ENCODE data around the gene GJA3. TPM values are rescaled to one million over a fixed set of nuclear protein-coding genes. Genes with fewer than 3 reads are reported as not detected.

The GJA3 gene
- total RNA-seq, 1 experiment from 2014 or later, result 0.92 TPM

DNA sequence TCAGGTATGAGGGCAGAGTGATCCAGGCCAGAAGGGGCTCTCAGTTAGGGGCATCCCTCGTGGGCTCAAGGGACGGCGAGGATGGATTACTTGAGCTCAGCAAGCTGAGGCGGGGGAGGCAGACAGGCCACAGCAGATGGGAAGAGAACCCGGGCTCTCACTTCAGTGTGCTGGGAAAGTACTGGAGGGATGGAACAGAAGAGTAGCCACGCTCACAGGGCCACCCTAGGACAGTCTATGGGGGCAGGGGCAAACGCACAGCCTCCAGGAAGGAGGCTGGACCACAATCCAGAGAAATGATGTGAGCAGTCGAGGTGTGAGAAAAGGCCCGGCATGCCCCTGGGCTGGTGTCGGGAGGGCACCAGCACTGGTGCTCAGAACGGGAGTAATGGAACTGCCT is 9.2 kb downstream of the GJA3 start:
- peaks cover 2 to 6% of the 10 kb centered on the region in 2 experiments; a peak in 3 of 4 replicates for H3K4me1 Mint-ChIP-seq

More for the DNA sequence above, 9.2 kb downstream of the GJA3 start:
- H4K5ac ChIP-seq (ENCODE audit: insufficient read length, low read depth, low read length), result no peak overlapping the region
- DNase-seq, result no peak
- H2BK12ac ChIP-seq (ENCODE audit: insufficient read length, low read depth, low read length), result no peak overlapping the region
- no peak overlapping the region for H2BK15ac ChIP-seq (ENCODE audit: low read depth, low read length)
- H3T11ph ChIP-seq (ENCODE audit: low read length), result no peak overlapping the region
- H3K18ac ChIP-seq (ENCODE audit: insufficient read length, low read depth, low read length), result no peak overlapping the region
- H3K4ac ChIP-seq (ENCODE audit: low read depth, low read length), result no peak overlapping the region
- no peaks in the 10 kb centered on the region for H3K9me3 ChIP-seq (ENCODE audit: control insufficient read depth, low read depth, low read length)
- no peaks in the 10 kb centered on the region; a peak in 1 of 5 replicates for H3K9me3 Mint-ChIP-seq
- H4K20me1 ChIP-seq (ENCODE audit: control insufficient read depth, insufficient read depth, insufficient read length), result no peaks in the 10 kb centered on the region
- H4K91ac ChIP-seq (ENCODE audit: insufficient read length, low read depth, low read length), result no peak overlapping the region
- no peak overlapping the region for H2BK5ac ChIP-seq (ENCODE audit: insufficient read length, low read length)
- TF ChIP-seq CTCF (conservative IDR thresholded peaks at IDR 0.05), result no peak
- no peak overlapping the region for H3K4me3 Mint-ChIP-seq
- H3K14ac ChIP-seq (ENCODE audit: insufficient read depth, low read length), result no peak overlapping the region; the same call in 1 of the 2 replicates
- no peak overlapping the region for H2BK120ac ChIP-seq (ENCODE audit: low read depth, low read length, poor library complexity, severe bottlenecking)
- H3K23ac ChIP-seq (ENCODE audit: insufficient read length, low read depth, low read length), result no peak overlapping the region
- H3K79me1 ChIP-seq (ENCODE audit: insufficient read depth, low read depth, low read length, poor library complexity, severe bottlenecking), result no peaks in the 10 kb centered on the region
- no peaks in the 10 kb centered on the region; a peak in 1 of 7 replicates for H3K36me3 Mint-ChIP-seq (ENCODE audit: insufficient read depth in 1 of 3, low read depth in 3 of 3)
- no peaks in the 10 kb centered on the region for H3K79me2 ChIP-seq (ENCODE audit: insufficient read depth, low read length)
- H2AFZ ChIP-seq (ENCODE audit: low read length), result no peak overlapping the region
- H3K9ac ChIP-seq (ENCODE audit: extremely low read depth, insufficient read length, low read length), result no peak overlapping the region
- H3K27ac Mint-ChIP-seq, result no peak overlapping the region; a peak in 1 of 7 replicates
- H2BK20ac ChIP-seq (ENCODE audit: low read depth, low read length, poor library complexity, severe bottlenecking), result no peak overlapping the region
- H3K23me2 ChIP-seq (ENCODE audit: insufficient read length, low read depth, low read length, poor library complexity, severe bottlenecking), result no peaks in the 10 kb centered on the region
- H4K8ac ChIP-seq (replicated peaks; ENCODE audit: insufficient read length, low read depth, low read length), result no peak overlapping the region
- H3K27ac ChIP-seq (ENCODE audit: insufficient read length, low read depth, low read length), result no peak overlapping the region
- no peak overlapping the region for H3K4me2 ChIP-seq (ENCODE audit: insufficient read depth, insufficient read length, low read length)
- H2AK5ac ChIP-seq (ENCODE audit: insufficient read length, low read length), result no peak overlapping the region
- no peaks in the 10 kb centered on the region for H3K27me3 ChIP-seq (ENCODE audit: insufficient read depth, low read length)
- peaks cover 24% of the 10 kb centered on the region for H3K27me3 Mint-ChIP-seq (ENCODE audit: low read depth)
- WGBS (ENCODE audit: extremely low coverage, insufficient read length, low lambda C conversion rate), result no CpG with 5 or more reads among the region's 11 CpGs
- no peak overlapping the region for H3K56ac ChIP-seq (ENCODE audit: insufficient read length, low read depth, low read length)
- H3K4me1 ChIP-seq (ENCODE audit: insufficient read depth, low read length), result no peaks in the 10 kb centered on the region
